Endothelial cell of umbilical vein (primary cell): ENCODE measurements around the gene RABL6. TPM values are rescaled to one million over a fixed set of nuclear protein-coding genes. Genes with fewer than 3 reads are reported as not detected.

Experiments used
- BruUV-seq: library from RNA; stranded (reverse); fragments of 400-500 nt; replicated peaks from 2 replicates; lab custom pipeline; 2021; lab: Mats Ljungman, UMichigan
- CTCF ChIA-PET: fragments of 300-600, 350-600 bp; sonication (Branson Sonifier 250); formaldehyde crosslinking; loops from one replicate; lab custom pipeline; 2021; ENCODE audit warnings: antibody characterized with exemption, inconsistent platforms; lab: Charles Lee
- POLR2A ChIA-PET: fragments of 300-600, 350-600 bp; sonication (Branson Sonifier 250); formaldehyde crosslinking; loops from one replicate; lab custom pipeline; 2021; ENCODE audit warnings: antibody characterized with exemption, inconsistent platforms; lab: Charles Lee
- DNase-seq: peaks from one replicate; pipeline ENCODE4 v3.0.0-alpha.2; 2011; ENCODE audit warnings: low read depth, low spot score
- FAIRE-seq: peaks from 2 replicates; lab custom pipeline; 2011; peaks lifted over from hg19 to GRCh38; lab: Jason Lieb, UNC
- H2AFZ ChIP-seq: 2 replicates; pipeline ENCODE4 v1.6.0; 2012; ENCODE audit warnings: low read depth, low read length, control low read depth, inconsistent platforms
- H3K27ac ChIP-seq: 2 replicates; pipeline ENCODE4 v1.5.1; 2011; ENCODE audit warnings: low read depth, mild to moderate bottlenecking, control low read depth, low read length, moderate library complexity; ENCODE audit not compliant: insufficient read depth
- H3K27me3 ChIP-seq, 2 experiments: 2 replicates each; pipeline versions ENCODE4 v1.6.0 to v1.6.1; 2011; ENCODE audit warnings: low read length in 2 of 2, mixed read lengths in 1 of 2; ENCODE audit not compliant: control insufficient read depth in 2 of 2, insufficient read depth in 2 of 2
- H3K36me3 ChIP-seq, 2 experiments: 2 replicates in 1 of 2; 3 replicates in 1 of 2; pipeline ENCODE4 v1.5.1; 2011; ENCODE audit warnings: low read length in 2 of 2, mild to moderate bottlenecking in 1 of 2, moderate library complexity in 1 of 2; ENCODE audit not compliant: control insufficient read depth in 2 of 2, insufficient read depth in 2 of 2; ENCODE audit errors: extremely low read depth in 1 of 2
- H3K4me1 ChIP-seq: 3 replicates; pipeline ENCODE4 v1.5.1; 2011; ENCODE audit warnings: mild to moderate bottlenecking, low read length; ENCODE audit not compliant: control insufficient read depth, insufficient read depth; ENCODE audit errors: extremely low read depth
- H3K4me2 ChIP-seq: 2 replicates; pipeline ENCODE4 v1.6.1; 2011; ENCODE audit warnings: low read length, control low read depth, mixed read lengths; ENCODE audit not compliant: insufficient read depth
- H3K4me3 ChIP-seq, 3 experiments: fragments of 200-600 bp in 1 of 3; sonication (generic), shearing (Covaris generic) in 1 of 3; replicated peaks in 1 of 3; 2 replicates each; pipeline ENCODE4 v1.5.1; 2011 to 2016; ENCODE audit warnings: control low read depth in 3 of 3, low read length in 3 of 3, mild to moderate bottlenecking in 2 of 3, inconsistent platforms in 1 of 3, low read depth in 1 of 3, moderate library complexity in 1 of 3; ENCODE audit not compliant: insufficient read depth in 1 of 3
- H3K79me2 ChIP-seq: 2 replicates; pipeline ENCODE4 v1.6.0; 2012; ENCODE audit warnings: low read length, inconsistent platforms; ENCODE audit not compliant: control insufficient read depth, insufficient read depth
- H3K9ac ChIP-seq: replicated peaks from 2 replicates; pipeline ENCODE3; 2011; ENCODE audit warnings: low read length, control low read depth; ENCODE audit not compliant: insufficient read depth; ENCODE audit errors: extremely low read depth
- H3K9me1 ChIP-seq: replicated peaks from 3 replicates; pipeline ENCODE4 v1.6.0; 2011; ENCODE audit warnings: mild to moderate bottlenecking, low read length; ENCODE audit not compliant: control insufficient read depth, insufficient read depth; ENCODE audit errors: extremely low read depth
- H3K9me3 ChIP-seq: replicated peaks from 2 replicates; pipeline ENCODE4 v1.5.1; 2012; ENCODE audit warnings: low read length, inconsistent platforms; ENCODE audit not compliant: control insufficient read depth, insufficient read depth
- H4K20me1 ChIP-seq: replicated peaks from 2 replicates; pipeline ENCODE3; 2011; ENCODE audit warnings: mild to moderate bottlenecking, low read length; ENCODE audit not compliant: control insufficient read depth, insufficient read depth; ENCODE audit errors: extremely low read depth
- CTCF ChIP-seq, 2 donors: IDR thresholded peaks; 1 replicate in 1 of 2; 2 replicates in 1 of 2; pipeline ENCODE4 v1.5.1; 2011; ENCODE audit warnings: low read length in 2 of 2, mild to moderate bottlenecking in 2 of 2, moderate library complexity in 2 of 2, control low read depth in 1 of 2, inconsistent platforms in 1 of 2, low read depth in 1 of 2; ENCODE audit not compliant: insufficient read depth in 1 of 2; ENCODE audit errors: extremely low read depth in 1 of 2
- EZH2 ChIP-seq: IDR thresholded peaks from 2 replicates; pipeline ENCODE4 v1.6.1; 2012; ENCODE audit warnings: borderline replicate concordance, low read depth, mild to moderate bottlenecking, moderate library complexity, low read length, inconsistent platforms; ENCODE audit not compliant: severe bottlenecking
- FOS ChIP-seq: IDR thresholded peaks from 2 replicates; pipeline ENCODE4 v1.6.1; 2011; ENCODE audit warnings: mild to moderate bottlenecking, low read length, moderate library complexity, borderline replicate concordance; ENCODE audit not compliant: insufficient read depth
- GATA2 ChIP-seq: IDR thresholded peaks from 2 replicates; pipeline ENCODE4 v1.7.0; 2011; ENCODE audit warnings: low read depth, mild to moderate bottlenecking, moderate library complexity, mixed read lengths, low read length; ENCODE audit not compliant: insufficient read length, insufficient read depth
- JUN ChIP-seq: IDR thresholded peaks from 2 replicates; pipeline ENCODE4 v1.6.1; 2011; ENCODE audit warnings: borderline replicate concordance, low read depth; ENCODE audit not compliant: insufficient read length, insufficient read depth
- MYC ChIP-seq: IDR thresholded peaks from one replicate; pipeline ENCODE4 v1.6.1; 2011; ENCODE audit warnings: mild to moderate bottlenecking, low read depth, low read length
- POLR2A ChIP-seq: IDR thresholded peaks from 2 replicates; pipeline ENCODE4 v1.6.1; 2012; ENCODE audit warnings: low read depth, mild to moderate bottlenecking, control low read depth, low read length
- POLR2AphosphoS5 ChIP-seq: IDR thresholded peaks from 2 replicates; pipeline ENCODE4 v1.6.1; 2012; ENCODE audit warnings: low read depth, mild to moderate bottlenecking, control low read depth, low read length, moderate library complexity; ENCODE audit not compliant: insufficient read depth
- dilution Hi-C: fragments of 300-500 bp; cut with MboI; formaldehyde crosslinking; loops from one replicate; pipeline ENCODE4 v1.15.0; 2019; ENCODE audit warnings: low sequenced_read_pairs; ENCODE audit not compliant: extremely low pct_ligation_motif_present
- intact Hi-C: fragments of 100-400 bp; cut with micrococcal nuclease; formaldehyde crosslinking; loops from one replicate; pipeline ENCODE4 v1.10.0; 2022
- polyA plus RNA-seq, 4 experiments: library from polyadenylated mRNA; depleted of rRNA in 3 of 4; stranded (reverse) in 3 of 4; unstranded in 1 of 4; fragments of >200 nt; gene quantifications; 2 replicates each; pipeline versions ENCODE4 v1.2.1 to v1.2.3, GENCODE V29; 2011 to 2012; ENCODE audit warnings: missing spikeins in 1 of 4
- total RNA-seq: library from RNA; stranded (reverse); gene quantifications from 2 replicates; pipeline ENCODE4 v1.2.3, GENCODE V29; 2021
- TF ChIP-seq, protein P1 (sequence below): IDR thresholded peaks from 2 replicates; pipeline ENCODE4 v1.6.1; 2011; ENCODE audit not compliant: insufficient read depth, insufficient read length

Gene RABL6
- total and polyA plus RNA-seq, 2 donors (not counting 3 experiments of a cell fraction or from before 2014, with no cell fraction given), result 60.8 to 112 TPM

GRCh38 chr9:136840140-136840876 lies 32.6 kb downstream of the RABL6 start:
- H3K27ac ChIP-seq, result no peak overlapping the region
- BruUV-seq, result no TSS peak
- H3K9me1 ChIP-seq, result no peaks in the 10 kb centered on the region
- intact Hi-C loops (loop anchor here (5.0 kb wide), 2 partner anchors 33 to 157 kb away; partner anchors contain the start of genes CLIC3 and RABL6), dilution Hi-C loops (no loop called here)
- H3K4me3 ChIP-seq, result no peak overlapping the region
- H3K27me3 ChIP-seq, result peaks cover 2 to 11% of the 10 kb centered on the region in 2 experiments
- TF ChIP-seq GATA2 (no peak), EZH2 (no peak), POLR2AphosphoS5 (no peak), MYC (no peak), JUN (no peak), FOS (no peak), CTCF (IDR thresholded peaks at IDR 0.05; ENCODE audit: extremely low read depth in 1 of 2, insufficient read depth in 1 of 2, low read depth in 1 of 2, low read length in 2 of 2) (no peak), POLR2A (no peak)
- TF ChIP-seq, protein P1, sequence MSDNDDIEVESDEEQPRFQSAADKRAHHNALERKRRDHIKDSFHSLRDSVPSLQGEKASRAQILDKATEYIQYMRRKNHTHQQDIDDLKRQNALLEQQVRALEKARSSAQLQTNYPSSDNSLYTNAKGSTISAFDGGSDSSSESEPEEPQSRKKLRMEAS, result no peak
- ChIA-PET CTCF (interaction anchor here (0.6 to 1.0 kb wide), 2 partner anchors 13 to 19 kb away, joined by 3 to 4 read pairs; no protein-coding TSS in a partner anchor), POLR2A (interaction anchor here (0.6 kb wide), 1 partner anchor 69 kb away, joined by 7 read pairs; no protein-coding TSS in a partner anchor)
- DNase-seq (no peak), FAIRE-seq (no peak)
- no peak overlapping the region for H3K4me2 ChIP-seq
- no peak overlapping the region for H3K9ac ChIP-seq
- no peak overlapping the region for H2AFZ ChIP-seq
- H3K36me3 ChIP-seq, result peaks cover 0 to 13% of the 10 kb centered on the region in 2 experiments
- no peaks in the 10 kb centered on the region for H3K9me3 ChIP-seq
- H3K79me2 ChIP-seq, result no peaks in the 10 kb centered on the region
- H4K20me1 ChIP-seq, result no peaks in the 10 kb centered on the region
- peaks cover 3% of the 10 kb centered on the region for H3K4me1 ChIP-seq
